H4 (cell line): ENCODE measurements around the gene G6PD. TPM values are rescaled to one million over a fixed set of nuclear protein-coding genes. Genes with fewer than 3 reads are reported as not detected.
A peak's percentile ranks its signal among the peaks of the same experiment; 100 is the strongest.
"Not testable (repeated sequence)": the region's sequence is repeated elsewhere in the genome, so short reads cannot be mapped to it uniquely, and the experiment has no call there.

Source experiments
- DNase-seq: peaks from one replicate; pipeline ENCODE4 v3.0.0-alpha.2; 2015; ENCODE audit warnings: low spot score
- total RNA-seq: library from RNA; depleted of rRNA; stranded (reverse); fragments of >200 nt; shearing (Covaris generic); gene quantifications from 2 replicates; pipeline ENCODE4 v1.2.3, GENCODE V29; 2014; rRNA removed

The G6PD gene
- 329 and 350 TPM in 2 replicates for total RNA-seq

DNA sequence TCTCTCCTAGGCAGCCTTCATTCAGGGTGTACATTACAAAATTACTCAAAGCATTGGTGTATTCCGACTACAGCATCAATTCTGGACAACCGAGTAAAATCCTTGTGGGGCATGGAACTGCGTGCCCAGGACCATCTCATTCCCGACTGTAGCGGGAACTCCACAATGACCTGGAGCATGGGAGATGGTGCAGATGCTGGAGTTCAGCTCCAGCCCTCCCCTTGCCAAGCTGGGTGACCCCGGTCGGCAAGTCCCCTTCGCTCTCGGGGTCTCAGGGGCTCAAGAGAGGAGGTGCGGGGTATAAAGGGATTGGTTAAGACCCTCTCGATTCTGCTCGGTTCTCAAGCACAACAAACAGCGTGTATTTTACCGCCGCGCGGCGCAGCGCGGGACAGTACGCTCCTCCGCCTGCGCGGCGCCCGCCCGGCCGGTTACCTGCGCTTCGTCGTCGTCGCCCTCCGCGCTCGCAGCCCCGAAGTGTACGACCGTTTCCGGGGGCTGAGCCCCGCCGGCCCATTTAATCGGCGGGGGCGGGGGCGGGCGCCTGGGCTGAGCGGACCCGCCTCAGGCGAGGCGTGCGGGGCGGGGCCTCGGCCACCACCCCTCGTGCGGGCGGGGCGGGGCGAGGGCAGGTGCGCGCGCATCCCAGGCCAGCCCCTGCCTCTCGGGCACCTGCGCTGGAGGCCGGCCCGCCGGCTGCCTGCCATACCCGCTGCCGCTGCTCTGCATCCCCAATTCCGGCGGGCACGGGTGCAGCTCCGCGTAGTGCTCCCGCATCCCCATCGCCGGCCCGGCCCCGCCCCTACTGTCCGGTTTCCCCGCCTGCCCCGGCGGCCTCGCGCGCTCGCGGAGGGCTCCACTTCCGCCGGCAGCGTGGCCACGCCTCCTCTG lies at the start of gene G6PD:
Gene G6PD, minus strand, starts transcription at position 493 of the 891 bp plus-strand sequence. CDS start 691 bp downstream, outside the sequence.
- DNase-seq: peak; percentile 48

DNA sequence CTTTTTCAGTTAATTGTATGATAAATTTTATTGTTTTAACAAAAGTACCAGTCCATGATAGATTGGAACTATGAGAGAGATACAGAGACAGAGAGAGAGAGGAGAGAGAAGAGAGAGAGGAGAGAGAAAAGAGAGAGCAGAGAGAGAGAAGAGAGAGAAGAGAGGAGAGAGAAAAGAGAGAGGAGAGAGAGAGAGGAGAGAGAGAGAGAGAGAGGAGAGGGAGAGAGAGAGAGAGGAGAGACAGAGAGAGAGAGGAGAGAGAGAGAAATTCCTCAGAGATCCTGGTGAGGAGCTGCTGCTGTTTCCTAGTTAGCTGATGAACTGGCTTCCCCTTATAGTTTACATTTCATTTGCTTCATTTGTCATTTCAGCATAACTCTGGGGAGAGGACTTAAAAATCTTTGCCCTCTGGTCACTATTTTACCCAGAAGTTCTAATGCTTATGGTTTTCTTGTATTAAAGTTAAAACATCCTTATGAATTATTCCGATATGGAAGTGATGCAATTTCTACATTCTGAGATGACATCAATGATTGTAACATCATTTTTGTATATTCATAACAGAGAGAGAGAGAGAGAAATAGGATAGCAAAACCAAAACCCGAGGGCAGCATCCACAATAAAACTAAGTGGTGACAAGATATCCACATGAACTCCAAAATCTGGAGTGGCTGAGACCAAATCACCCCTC lies 49.1 kb upstream of the G6PD start:
- DNase-seq: no peak

DNA sequence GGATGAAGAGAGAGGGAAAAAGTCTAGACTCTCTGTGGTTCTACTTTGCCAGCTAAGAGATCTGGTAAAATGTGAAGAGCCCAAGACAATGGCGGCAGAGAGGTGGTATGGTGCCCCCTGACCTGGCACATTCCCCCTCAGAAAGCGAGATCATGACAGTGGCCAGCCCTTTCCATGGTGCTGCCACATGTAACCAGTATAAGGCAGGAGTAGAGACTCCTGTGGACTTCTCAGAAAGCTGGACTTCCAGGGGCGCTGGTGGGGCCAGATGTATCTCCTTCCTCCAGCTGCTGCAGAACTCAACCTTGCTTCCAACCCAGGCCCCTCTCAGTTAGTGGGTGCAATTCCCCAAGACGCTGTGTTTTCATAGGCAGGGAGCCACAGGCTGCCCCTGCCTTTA lies 47.8 kb upstream of the G6PD start:
- no peak for DNase-seq

DNA sequence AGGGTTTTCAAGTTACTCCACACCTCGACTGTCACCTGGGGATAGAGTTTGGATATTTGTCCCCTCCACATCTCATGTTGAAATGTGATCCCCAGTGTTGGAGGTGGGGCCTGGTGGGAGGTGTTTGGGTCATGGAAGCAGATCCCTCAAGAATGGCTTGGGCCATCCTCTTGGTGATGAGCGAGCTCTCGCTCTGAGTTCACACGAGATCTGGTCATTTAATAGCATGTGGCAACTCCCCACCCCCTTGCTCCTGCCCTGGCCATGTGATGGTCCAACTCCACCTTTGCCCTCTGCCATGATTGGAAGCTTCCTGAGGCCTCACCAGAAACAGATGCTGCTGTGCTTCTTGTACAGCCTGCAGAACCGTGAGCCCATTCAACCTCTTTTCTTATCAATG lies 46.6 kb upstream of the G6PD start:
- no peak for DNase-seq

DNA sequence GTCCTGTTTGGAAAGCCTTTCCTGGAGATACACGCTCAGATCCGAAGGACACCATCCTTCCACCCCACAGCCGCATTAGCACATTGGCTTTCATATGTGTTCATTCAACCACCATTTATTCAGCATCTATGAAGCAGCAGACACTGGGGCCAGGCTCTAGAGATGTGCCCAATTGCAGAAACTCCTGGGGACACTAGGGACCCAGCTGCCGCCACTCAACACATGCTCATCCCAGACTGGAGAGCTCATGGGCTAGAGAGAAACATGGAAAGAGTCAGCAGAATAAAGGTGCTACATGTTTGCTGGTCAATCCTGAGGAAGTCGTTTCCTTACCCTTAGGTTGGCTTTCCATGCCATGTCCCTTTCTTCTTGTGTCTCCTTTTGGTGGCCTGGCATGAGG lies 45.9 kb upstream of the G6PD start:
- DNase-seq: no peak

DNA sequence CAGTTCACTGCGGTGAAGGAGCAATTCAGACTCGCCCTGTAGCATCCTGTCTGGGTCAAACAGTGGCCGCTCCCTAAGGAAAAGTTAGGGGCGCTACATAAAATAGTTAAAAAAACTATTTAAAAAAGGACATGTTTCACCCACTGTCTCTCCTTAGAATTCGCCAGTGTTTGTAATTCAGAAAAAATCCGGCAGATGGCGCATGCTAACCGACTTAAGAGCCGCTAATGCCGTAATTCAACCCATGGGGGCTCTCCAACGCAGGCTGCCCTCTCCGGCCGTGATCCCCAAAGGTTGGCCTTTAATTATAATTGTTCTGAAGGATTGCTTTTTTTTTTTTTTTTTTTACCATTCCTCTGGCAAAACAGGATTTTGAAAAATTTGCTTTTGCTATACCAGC lies 43.8 kb upstream of the G6PD start:
- DNase-seq: not testable (repeated sequence)

- DNase-seq: not testable (repeated sequence)
Observed at GRCh38 chrX:154584585-154585183, 38.0 kb upstream of the G6PD start, which contains the start of gene CTAG1A. Gene CTAG1A (plus strand): TSS chrX:154585133. CDS start chrX:154585207, 74 bp downstream.

GRCh38 chrX:154582994-154583393 lies 36.3 kb upstream of the G6PD start:
- DNase-seq: not testable (repeated sequence)

DNA sequence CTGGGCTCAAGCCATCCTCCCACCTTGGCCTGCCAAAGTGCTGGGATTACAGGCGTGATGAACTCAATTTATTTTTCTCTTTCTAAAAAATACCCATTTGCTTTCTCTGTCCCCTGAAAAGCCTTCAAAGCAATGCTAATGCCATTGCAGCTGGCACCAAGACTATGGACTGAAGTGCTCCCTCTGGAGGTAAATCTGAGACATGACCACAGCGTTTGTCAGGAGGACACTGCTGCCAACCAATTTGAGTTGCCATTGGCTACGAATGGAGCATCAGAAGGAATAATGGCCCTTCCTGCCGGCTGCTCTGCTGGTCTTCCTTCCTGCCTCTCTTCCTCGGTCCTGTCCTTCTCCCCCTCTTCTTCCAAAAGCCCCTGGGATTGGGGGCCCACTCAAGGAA lies 28.4 kb upstream of the G6PD start:
- not testable (repeated sequence) for DNase-seq

- not testable (repeated sequence) for DNase-seq
Observed at GRCh38 chrX:154573061-154573460, 26.4 kb upstream of the G6PD start.

GRCh38 chrX:154570361-154570760 lies 23.7 kb upstream of the G6PD start:
- not testable (repeated sequence) for DNase-seq

- DNase-seq: not testable (repeated sequence)
Observed at GRCh38 chrX:154562295-154562694, 15.6 kb upstream of the G6PD start.

GRCh38 chrX:154560326-154560725 lies 13.7 kb upstream of the G6PD start:
- not testable (repeated sequence) for DNase-seq

GRCh38 chrX:154558896-154559295 lies 12.2 kb upstream of the G6PD start:
- DNase-seq: not testable (repeated sequence)

GRCh38 chrX:154558060-154558690 lies 11.5 kb upstream of the G6PD start:
- not testable (repeated sequence) for DNase-seq

DNA sequence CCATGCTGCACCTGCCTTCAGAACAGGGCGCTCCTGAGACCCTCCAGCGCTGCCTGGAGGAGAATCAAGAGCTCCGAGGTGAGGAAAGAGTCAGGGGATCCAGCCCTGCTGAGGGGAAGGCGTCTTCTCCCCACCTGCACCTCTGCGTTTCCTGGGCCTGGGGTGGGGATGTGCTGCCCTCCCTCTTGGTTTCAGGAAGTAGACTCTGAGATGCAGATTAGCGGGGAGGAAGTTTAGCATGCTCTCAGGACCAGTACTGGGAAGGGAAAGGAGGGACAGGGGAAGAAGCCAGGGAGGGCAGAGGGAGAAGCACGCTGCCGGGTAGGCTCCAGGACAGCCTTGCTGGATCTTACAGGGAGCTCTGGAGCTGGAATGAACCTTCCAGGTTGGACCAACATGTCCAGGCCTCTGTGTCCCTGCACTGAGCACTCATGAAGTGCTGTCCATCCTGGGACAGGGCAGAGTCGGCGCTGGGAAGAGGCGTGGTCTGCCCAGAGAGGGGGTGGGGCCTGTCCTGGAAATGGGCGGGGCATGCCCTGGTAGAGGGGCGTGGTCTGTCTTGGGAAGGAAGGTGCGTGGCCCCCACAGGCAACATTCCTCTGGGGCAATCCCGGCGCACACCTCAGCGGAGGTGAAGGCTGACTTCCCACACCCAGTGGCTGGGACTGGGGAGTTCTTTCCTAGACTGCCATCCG lies 5.6 kb upstream of the G6PD start:
- not testable (repeated sequence) for DNase-seq

- no peak for DNase-seq
Observed at GRCh38 chrX:154549766-154550165, 3.1 kb upstream of the G6PD start.

GRCh38 chrX:154548028-154548316 lies 1.3 kb upstream of the G6PD start:
- DNase-seq: no peak

DNA sequence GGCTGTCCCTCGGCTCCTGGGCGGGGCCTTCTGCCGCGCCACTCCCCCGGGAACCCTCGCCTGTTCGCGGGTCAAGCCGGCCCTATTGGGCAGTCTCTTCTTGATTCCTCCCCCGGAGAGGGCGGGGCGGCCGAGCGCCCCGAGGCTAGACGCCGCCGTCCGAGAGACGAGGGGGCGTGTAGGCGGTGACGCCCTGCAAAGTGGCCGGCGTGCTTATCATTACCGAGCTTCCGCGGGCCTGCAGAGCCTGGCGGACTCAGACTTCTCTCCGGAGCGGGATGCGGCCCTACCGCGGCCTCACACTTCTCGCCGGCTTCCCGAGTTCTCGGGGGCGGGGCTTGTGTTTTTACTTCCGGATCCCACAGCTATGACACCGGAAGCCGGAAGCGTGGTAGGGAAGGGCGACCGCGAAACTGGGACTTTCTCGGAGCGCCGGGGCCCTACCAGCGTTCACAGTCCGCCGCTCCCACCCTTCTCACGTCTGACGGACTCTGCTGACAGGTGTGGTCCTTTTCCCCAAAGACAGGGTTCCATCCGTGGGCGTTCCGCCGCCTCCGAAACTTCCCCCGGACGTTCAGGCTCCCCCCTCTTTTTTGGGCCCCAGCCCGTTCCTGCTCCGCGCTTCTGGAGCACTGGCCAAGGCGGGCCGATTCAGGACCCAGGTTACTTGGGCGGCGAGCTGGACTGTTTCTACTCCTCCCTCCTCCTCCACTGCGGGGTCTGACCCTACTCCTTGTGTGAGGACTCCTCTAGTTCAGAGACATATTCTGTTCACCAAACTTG lies 790 bp upstream of the G6PD start, which contains the start of gene IKBKG:
Gene IKBKG, plus strand, starts transcription at position 376 of the 783 bp plus-strand sequence. CDS start 4,383 bp downstream, outside the sequence.
- peak; percentile 80 for DNase-seq

- DNase-seq: no peak
Observed at GRCh38 chrX:154545673-154546274, 872 bp downstream of the G6PD start.
